HG03280 (cell line): Measurements from ENCODE around the gene VDAC1.
"Not testable (repeated sequence)": the region's sequence is repeated elsewhere in the genome, so short reads cannot be mapped to it uniquely, and the experiment has no call there.

ENCODE experiments used
- ATAC-seq: cut with Tn5 transposase; IDR thresholded peaks from one replicate; pipeline ENCODE4 v1.9.1; 2021; ENCODE audit warnings: mild to moderate bottlenecking, moderate library complexity; ENCODE audit not compliant: unreplicated experiment

VDAC1 gene, protein sequence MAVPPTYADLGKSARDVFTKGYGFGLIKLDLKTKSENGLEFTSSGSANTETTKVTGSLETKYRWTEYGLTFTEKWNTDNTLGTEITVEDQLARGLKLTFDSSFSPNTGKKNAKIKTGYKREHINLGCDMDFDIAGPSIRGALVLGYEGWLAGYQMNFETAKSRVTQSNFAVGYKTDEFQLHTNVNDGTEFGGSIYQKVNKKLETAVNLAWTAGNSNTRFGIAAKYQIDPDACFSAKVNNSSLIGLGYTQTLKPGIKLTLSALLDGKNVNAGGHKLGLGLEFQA

DNA sequence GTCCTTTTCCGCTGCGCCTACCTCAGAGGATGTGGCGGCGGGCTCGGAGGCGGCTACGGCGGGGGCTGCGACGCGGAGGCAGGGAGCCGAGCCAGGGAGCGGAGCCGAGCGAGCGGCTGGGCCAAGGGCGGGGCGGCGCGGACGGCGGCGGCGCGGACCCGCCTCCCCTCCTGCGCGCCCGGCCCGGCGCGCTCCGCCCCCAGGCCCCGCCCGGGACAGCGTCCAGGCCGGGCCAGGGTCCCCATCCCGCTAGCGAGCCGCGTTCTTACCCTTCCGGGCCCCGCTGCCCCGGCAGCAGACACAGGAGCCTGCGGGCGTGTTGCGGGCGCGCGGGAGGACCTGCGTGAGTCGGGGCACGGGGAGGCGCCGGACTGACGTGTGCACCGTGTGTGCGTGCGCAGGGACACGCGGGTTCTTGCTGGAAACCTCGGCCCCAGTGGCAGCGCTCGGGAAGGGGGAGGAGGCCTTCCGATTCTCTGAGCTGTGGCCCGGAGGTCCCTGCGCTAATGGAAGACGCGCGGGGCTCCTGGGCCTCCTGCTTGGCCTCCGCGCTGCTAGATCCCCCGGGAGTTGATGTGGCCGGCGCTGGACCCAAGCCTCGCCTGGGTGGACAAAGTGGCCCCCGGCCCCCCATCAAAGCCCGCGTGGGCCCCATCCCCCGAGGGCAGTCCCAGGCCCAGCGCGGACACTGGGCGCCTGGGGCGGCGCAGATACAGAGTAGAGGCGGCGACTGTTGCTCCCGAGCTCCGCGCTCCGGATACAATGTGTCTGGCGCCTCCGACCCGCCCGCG lies at the start of gene VDAC1:
VDAC1 (minus strand) TSS at position 350 of the 791 bp plus-strand sequence. CDS start 11,963 bp downstream, outside the sequence.
- peak; percentile 78 for ATAC-seq

DNA sequence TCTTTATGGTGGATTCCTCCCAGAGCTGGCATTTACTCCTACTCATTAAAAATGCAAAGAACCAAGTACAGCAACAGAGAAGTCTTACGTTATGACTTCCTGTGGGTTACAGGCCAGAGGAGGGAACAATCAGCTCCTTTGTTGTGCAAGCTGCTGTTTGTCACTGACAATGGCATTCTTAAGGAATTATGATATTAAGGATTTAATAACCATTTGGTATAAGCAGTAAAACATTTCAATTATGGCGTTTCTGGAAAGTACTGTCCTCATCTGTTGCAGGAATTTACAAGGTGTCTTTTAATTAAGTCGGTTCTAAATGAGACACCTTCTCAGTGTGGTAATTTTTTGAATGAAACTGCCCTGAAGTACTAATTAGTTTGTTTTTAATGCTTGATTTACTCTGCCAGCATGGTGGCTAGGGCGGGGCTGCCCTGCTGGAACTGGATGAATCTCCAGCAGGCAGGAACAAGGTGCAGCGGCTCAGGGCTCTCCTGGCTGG lies 49.1 kb upstream of the VDAC1 start:
- no peak for ATAC-seq

DNA sequence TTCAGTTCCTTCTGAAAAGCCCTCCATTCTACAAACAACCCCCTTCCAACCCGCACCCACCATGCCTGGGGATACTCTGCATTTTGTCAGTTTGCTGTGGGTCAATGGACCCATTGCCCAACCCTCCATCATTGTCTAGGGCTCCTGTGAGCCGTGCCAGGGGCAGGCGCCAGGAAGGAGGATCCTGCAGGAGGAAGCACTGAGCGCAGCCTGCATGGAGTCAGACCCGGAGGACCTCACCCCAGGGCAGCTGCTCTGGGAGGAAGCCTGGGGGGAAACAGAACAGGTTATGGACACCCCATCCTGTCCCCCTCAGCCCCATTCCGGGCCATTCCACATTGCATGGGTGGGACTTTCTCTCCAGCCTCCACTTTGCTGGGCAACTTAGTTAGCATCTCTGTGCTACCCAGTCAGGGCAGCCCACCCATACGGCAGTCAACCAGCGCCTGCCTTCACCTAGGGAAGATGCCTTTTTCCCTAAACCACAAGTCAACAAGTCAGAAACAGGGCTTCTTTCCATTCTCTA lies 48.6 kb upstream of the VDAC1 start:
- ATAC-seq: no peak

DNA sequence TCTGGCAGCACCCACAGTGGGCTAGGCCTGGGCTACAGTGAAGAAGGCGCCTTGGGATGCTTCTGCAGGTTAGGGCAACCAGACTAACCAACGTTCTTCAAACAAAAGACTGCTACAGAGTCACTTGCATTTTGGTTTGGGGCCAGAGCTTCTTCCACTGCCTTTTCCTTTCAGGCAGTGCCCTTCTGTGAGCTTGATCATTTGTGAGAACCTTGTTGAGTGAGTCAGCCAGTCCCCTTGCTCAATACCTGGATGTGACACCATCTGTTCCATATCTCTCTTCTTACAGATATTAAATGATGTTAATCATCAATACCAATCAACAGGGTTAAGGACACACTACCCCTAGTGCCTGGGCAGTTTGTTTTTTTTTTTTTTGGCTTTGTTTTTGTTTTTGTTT lies 46.5 kb upstream of the VDAC1 start:
- ATAC-seq: no peak

DNA sequence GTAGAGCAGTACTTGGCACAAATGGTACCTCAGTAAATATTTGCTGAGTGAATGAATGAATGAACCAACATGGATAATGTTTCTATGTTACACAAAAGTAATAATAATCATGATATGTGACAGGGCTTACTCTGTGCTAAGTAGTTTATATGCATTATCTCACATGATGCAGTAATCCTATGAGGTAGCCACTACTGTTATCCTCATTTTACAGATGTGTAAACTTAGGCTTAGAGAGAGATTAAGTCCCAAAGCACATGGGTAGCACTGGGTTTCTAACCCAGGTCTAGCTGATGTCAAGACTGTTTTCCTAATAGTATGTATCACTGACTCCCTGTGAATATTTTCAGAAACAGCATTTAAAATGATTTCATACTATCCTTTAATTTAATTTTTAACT lies 44.1 kb upstream of the VDAC1 start:
- no peak for ATAC-seq

DNA sequence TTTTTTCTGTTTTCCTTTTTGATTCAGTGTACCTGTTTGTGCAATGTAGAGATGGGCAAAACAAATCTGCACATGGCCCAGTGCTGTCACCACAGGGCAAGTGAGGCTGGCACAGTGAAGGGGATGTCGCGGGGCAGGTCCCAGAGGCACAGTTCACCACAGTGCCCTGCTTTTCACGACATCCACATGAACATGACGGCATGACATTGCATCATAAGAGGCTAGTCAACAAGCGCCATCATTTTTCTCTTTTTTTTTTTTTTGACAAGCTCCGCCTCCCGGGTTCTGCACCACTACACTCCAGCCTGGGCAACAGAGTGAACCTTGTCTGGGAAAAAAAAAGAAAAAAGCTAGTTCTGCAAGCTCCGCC lies 42.9 kb upstream of the VDAC1 start:
- no peak for ATAC-seq

DNA sequence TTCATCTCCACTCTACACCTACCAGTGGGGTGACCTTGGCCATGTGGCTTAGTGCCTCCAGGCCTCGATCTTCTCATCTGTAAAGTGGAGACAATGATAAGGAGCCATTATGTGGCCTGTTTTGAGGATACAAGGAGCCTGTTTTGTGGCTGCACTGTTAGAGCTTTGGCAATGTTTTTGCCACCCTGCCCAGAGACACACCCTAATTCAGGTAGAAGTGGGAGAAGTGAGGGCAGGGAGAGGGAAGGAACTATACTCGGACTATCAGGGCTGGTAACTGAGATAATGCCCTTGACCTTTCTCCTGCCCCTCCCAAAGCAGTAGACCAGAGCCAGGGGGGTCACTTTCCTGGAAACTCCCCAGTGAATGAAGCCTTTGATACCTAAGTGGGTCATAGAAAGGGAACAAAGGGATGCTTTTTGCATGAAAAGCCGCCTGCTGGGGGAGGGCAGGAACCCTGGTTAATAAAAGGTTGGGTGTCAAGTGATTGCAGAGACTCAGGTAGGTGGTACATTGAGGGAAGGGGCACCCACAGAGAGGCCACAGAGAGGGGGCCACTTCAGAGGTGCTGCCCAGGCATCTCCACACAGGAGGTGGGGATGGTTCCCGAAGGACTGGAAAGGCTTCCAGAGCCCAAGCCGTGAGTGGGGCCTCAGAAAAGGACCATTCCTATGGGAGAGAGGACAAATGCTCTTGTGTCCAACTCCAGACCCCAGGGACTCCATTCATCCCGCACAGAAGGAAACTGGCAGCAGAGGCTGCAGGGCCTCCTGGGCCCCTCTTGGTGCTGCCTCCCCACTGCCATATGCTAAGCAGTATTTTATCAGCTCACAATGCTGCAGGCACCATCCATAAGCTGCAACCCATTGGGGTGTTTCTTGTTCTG lies 42.3 kb upstream of the VDAC1 start:
- ATAC-seq: no peak

DNA sequence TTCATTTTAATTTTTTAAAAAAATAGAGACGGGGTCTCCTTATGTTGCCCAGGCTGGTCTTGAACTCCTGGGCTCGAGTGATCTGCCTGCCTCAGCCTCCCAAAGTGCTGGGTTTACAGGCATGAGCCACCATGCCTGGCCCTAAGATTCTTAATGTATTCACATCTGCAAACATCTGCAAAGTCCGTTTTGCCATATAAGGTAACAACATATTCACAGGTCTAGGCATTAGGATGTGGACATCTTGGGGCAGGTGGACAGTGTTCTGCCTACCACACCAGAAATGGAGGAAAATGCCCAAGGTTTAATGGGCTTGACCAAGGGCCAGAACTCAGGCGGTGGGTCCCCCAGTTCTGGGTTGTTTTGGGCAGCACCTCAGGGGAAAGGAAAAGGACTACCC lies 41.6 kb upstream of the VDAC1 start:
- ATAC-seq: no peak

DNA sequence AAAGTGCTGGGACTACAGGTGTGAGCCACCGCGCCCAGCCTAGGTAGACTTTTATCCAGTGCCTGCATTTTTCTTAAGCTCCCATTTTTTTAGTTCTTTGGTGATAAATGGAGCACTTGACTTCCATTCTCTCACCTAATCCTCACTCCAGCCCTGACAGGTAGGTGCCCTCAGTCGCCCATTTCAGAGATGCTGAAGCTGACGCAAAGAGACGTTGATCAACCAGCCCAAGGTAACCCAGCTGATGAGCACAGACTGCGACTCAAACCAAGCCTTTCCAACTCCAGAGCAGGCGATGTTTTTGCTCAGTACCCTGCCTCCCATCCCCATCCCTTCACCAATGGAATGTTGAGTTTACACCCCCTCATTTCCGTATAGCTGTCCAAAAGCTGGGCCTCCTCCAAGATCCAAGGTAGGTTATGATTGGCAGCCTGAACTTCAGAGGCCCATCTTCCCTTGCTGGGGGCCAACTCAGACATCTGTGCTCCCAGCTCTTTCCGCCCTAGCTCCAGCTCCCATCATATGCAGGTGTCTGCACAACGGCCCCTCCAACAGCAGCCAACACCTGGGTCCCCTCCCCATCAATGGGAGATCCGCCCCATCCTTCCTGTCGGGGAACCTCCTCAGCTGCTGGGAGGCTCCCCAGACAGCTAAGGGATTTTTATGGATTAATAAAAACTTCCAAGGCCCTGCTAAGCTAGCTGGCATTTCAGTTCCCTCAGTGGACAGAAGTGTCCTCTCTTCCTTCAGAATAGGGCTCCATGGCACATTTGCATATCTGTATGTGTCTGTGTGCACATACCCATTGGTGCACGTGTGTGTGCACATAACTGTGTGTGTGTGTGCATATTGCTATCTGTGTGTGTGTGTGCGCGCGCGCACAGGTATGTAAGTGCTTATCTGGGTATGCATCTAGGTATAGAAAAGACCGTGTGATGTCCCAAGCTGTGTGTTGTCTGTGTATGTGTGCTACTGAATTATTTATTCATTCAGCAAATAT lies 39.3 kb upstream of the VDAC1 start:
- no peak for ATAC-seq

DNA sequence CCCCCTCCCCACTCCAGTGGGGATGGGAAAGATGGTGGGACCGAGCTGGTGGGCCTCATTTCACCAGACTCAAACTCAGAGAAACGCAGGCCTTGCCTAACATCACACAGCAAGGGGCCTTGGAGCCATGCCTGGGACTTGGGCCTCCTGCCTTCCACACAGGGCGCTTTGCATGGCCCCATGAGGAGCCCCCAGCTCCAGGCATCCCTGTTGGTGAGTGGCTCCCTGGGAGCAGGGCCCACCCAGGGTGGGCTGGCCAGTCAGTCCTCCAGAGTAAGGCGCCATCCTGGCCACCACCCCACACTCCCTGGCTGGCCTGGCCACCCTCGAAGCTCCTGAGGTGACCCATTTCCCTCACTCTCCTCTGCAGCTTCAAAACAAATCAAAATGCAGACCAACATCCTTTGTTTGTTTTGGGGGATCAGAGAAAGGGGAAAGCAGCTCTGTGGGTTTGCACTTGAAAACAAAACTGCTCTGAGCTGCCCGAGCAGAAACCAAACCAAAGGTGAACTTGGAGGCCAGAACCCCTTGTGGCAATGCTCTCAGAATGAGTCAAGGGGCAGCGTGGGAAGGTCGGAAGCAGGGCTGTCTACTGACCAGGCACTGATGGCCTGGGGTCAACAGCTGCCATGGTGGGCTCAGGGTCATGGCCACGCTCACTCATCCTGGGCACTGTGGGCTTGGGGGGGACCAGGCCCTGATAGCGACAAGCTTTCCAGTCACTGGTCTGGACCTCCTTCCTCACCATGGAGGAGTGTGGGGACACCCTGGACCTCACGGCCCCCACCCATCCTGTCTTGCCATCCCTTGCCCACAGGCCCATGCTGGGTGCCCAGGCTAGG lies 37.0 kb upstream of the VDAC1 start:
- peak; percentile 53 for ATAC-seq

DNA sequence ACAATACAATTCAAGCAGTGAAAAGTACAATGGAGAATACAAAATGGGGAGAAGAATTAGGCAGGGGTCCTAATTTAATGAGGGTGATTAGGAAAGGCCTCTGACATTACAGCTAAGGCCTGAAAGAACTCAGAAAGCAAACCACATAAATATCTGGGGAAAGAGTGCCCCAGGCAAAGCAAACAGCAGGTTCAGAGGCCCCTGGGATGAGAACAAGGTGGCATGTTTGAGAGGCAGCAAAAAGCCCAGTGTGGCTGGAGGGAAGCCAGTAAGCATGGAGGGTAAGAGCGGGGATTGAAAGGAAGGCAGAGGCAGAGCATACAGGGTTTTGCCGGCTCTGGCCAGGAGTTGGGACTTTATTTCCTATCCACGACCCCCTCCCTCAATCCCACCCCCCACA lies 33.4 kb upstream of the VDAC1 start:
- ATAC-seq: no peak

DNA sequence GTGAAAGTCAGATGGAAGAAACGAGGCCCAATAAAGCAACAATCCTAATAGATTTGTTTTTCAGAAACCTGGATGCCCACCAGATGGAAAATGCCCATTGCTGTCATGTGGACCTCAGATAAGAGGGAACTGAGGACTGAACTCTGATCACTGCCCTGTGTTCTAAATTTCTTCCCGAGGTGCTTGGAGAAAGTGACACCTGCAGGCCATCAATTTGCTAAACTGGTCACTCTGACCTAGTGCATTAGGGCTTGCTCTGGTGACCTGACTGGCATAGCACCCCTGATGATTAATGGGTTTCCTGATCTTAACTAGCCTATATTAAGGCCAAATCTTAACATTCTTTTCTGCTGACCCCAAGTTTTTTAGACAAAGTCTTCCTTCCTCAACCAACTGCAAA lies 32.4 kb upstream of the VDAC1 start:
- ATAC-seq: no peak

DNA sequence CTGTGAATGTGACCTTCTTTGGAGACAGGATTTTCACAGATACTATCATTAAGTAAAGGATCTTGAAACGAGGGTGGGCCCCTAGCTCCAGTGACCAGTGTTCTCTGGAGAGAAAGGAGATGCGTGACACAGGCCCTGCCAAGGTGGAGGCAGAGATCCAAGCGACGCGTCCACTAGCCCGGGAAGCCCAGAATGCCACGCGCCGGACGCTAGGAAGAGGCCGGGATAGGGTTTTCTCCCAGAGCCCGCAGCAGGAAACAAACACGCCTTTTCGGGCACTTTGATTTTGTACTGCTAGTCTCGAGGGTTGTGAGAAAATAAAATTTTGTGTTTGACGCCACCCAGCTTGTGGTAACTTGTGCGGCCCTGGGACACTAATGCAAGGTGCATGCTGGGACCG lies 29.6 kb upstream of the VDAC1 start:
- no peak for ATAC-seq

DNA sequence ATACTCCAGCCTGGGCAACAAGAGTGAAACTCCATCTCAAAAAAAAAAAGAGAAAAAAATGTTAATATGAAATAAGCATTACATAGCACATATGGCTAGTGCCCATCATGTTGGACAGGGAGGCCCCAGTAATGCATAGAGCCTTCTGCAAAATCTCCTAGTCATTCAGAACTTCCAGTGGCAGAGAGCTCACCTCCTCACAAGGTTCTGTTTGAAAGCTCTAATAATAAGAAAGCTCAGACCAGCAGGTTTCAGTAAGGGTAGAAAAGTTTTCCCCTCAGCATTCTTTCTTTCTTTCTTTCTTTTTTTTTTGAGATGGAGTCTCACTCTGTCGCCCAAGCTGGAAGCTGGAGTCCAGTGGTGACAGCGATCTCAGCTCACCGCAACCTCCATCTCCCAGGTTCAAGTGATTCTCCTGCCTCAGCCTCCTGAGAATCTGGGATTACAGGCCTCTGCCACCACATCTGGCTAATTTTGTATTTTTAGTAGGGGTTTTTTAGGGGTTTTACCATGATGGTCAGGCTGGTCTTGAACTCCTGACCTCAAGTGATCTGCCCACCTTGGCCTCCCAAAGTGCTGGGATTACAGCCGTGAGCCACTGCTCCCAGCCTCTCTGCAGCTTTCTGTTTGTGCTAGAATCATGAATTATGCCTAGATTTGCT lies 25.7 kb upstream of the VDAC1 start:
- ATAC-seq: not testable (repeated sequence)

DNA sequence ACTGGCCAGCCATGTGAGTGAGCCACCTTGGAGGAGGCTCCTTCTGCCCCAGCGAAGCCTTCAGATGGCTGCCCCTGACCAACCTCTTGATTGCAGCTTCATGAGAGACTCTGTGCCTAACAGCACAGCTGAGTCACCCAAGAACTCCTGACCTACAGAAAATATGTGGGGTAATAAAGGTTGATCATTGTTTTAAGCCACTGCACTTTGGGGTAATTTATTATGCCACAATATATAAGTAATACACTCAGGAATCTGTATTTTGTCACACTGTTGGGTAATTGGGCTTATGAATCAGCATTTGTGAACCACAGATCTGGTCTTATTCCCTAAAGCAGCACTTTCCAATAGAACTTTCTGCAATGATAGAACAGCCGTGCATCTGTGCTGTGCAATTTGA lies 24.4 kb upstream of the VDAC1 start:
- ATAC-seq: no peak

DNA sequence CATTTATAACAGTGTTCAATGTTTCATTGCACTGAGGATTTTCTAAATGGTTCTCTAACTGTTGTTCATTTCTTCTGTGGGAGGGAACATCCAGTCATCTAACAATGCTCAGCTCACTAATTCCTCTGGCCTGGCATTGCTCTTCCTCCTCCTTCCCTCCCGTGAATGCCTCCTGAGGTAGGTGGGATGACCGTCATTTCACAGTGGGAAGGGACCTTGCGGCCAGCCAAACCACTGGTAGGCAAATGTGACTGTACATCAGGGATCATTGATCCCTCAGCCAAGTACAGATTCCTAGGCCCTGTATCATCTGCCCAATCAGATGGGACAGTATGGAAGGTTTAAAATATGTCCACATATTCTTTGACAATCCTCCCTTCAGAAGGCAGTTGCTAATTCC lies 23.7 kb upstream of the VDAC1 start:
- ATAC-seq: no peak

DNA sequence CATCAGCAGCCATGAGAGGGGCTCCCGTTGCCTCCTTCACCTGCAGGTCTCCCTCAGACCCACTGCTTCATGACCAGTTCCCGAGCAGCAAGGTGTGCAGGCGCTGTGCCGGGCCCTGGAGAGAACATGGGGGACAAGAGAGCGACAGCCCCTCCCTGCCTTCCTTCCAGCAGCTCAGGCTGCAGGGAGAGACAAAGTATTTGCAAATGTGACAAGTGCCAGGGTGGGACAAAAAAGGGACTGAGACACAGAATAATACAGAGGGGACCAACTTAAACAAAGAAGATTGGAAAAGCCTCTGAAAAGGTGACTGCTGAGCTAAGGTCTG lies 22.5 kb upstream of the VDAC1 start:
- ATAC-seq: no peak

DNA sequence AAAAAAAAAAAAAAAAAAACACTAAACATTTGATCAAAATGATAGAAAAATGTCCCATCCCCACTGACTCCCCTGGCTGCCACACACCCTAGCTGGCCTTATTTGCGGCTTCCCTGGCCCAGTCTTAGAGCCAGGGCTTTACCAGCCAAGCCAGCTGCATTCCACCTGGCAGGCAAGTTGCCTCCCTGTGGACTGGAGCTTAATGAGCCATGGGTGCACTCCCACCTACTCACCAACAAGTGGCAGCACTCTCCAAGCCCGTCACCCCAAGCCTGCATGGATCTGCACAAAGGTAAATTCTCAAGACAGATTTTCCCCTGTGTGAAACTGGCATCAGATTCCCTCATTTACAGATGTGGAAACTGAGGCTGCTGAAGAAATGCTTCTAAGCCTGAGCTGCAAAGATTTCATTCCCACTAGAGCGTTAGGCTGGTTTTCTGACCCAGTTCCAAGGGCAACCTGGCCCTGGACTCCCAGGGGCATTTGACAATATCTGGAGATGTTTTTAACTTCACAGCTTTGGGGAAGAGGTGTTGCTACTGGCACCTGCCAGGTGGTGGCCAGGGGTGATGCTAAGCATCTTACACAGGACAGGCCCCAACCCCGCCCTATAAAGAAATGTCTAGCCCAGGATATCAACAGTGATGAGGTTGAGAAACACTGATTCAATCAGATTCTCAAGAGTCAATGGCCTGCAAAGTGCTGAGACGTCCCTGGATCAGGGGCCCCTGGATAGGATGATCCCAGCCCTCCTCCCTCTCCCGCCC lies 21.9 kb upstream of the VDAC1 start:
- ATAC-seq: peak; percentile 68
